Activated CD4-positive, alpha-beta T cell treated with anti-CD3 and anti-CD28 coated beads, Interleukin-2, Interleukin-4, amounts not matched to agents 100 ng/mL and 50 ng/mL, durations not matched to agents 16 hours and 8 hours (primary cell): ENCODE measurements around the gene REV3L.
"Not testable (repeated sequence)": the region's sequence is repeated elsewhere in the genome, so short reads cannot be mapped to it uniquely, and the experiment has no call there.

ENCODE experiments used
- DNase-seq: peaks from one replicate; pipeline ENCODE4 v3.0.0-alpha.2; 2020; ENCODE audit warnings: low spot score

Gene REV3L

DNA sequence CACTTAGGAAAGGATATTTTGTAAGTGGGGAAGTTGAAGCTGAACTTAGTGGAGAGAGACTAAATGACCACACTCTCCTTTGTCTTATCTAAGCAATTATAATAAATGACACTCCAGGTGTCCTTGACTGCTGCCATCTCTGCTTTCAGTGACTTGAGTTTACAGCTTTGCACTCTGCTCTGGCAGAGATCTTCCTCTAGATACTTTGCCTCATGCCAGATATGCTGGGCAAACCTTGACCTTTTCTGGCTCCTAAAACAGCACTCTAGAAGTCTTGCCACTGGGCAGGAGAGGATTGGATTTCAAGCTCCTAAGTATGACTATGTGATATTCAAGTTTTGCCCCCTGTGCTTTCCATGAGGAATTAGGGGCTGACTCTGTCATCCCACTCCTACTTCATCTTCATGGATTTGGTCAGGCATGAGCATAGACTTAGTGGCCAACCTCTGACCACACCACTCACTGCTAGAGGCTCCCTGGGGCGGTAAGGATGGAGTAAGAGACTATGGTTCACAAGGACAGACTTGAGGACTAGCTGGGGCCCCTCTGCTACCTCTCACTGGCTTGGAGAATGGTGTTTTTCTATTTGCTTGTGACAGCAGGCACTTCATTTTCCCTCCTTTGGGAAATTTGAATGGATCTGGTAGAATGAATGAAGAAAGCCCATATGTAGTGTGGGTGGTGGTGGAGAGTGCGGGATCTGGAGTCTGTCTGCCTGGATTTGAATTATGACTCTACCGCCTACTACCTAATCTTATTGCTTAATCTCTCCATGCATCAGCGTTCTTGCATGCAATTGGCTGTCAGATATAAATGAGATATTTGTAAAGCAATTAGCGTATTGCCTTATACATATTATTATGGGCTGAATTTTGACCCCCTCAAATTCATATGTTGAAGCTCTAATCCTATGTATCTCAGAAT, 191.4 kb downstream of the REV3L start:
- no peak for DNase-seq

DNA sequence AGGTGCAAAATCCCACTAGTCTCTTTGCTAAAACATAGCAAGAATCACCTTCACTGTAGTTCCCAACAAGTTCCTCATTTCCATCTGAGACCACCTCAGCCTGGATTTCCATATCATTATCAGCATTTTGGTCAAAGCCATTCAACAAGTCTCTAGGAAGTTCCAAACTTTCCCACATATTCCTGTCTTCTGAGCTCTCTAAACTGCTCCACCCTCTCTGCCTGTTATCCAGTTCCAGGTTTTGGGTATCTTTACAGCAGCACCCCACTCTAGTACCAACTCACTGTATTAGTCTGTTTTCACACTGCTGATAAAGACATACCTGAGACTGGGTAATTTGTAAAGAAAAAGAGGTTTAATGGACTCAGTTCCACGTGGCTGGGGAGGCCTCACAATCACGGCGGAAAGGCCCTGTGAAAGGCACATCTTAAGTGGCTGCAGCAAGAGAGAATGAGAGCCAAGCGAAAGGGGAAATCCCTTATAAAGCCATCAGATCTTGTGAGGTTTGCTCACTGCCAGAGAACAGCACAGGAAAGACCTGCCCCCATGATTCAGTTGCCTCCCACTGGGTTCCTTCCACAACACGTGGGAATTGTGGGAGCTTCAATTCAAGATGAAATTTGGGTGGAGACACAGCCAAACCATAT, 192.2 kb downstream of the REV3L start:
- peak; percentile 53 for DNase-seq

DNA sequence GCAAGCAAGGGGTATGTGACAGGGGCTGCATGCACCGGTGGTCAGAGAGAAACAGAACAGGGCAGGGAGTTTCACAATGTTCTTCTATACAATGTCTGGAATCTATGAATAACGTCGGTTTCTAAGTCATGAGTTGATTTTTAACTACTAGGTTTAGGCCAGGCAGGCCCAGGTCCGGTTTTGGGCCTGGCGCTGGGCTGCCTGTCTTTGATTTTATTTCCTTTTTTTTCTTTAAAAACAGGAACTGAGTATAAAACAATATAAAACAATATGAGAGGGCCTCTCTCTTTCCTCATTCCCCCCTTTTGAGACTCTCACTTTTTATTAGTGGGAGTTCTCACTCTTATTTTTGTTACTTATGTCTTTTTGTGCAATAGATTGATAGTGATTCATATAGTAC, 198.7 kb downstream of the REV3L start:
- DNase-seq, result not testable (repeated sequence)

DNA sequence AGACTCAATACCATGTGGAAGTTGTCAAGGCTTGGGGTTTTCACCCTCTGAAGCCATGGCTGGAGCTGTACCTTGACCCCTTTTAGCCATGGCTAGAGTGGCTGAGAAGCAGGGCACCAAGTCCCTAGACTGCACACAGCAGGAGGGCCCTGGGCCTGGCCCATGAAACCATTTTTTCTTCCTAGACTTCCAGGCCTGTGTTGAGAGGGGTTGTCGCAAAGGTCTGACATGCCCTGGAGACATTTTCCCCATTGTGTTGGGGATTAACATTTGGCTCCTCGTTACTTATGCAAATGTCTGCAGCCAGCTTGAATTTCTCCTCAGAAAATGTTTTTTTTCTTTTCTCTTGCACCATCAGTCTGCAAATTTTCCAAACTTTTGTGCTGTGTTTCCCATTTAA, 199.3 kb downstream of the REV3L start:
- no peak for DNase-seq

DNA sequence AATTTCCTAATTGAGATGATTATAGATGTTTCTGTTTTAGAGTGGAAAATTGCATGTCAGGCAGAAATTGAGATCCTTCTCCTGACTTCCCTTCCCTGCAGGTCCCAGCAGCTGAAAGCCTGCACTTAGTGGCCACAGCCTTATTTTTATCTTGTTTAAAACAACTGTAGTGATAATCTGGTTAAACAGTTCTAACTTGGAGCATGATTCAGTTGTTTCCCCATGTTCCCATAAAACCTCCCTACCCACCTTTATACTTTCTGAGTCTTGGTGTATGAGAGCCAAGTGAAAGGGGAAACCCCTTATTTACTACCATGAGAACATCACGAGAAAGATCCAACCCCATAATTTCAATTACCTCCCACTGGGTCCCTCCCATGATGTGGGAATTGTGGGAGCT, 200.5 kb downstream of the REV3L start:
- DNase-seq, result no peak

DNA sequence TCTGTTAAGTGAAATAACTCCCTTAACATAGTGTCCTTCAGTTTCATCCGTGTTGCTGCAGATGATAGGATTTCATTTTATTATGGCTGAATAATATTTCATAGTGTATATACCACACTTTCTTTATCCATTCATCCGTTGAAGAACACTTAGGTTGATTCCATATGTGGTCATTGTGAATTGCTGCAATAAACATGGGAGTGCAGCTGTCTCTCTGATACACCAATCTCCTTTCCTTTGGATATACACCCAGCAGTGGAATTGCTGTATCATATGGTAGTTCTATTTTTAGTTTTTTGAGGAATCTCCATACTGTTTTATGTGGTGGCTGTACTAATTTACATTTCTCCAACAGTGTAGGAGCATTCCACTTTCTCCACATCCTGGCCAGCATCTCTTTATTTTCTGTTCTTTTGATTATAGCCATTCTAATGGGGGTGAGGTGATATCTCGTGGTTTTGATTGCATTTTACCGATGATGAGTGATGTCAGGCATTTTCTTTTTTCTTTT, 202.5 kb downstream of the REV3L start:
- no peak for DNase-seq

DNA sequence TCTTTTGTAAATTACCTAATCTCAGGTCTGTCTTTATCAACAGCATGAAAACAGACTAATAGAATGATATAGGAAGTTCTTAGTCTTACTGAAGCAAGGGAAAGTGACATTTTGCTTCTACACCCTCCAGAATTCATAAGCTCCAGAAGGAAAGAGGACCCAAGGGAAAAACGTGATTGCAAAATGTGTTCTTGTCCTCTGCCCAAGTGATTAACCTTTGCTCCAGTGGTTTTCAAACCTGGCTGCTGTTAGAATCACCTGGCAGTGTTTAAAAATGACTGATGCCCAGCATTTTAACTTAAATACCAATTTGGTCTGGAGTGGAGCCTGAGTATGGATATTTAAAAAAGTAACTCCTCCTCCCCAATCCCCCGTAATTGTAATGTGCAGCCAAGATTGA, 204.3 kb downstream of the REV3L start:
- DNase-seq, result no peak

DNA sequence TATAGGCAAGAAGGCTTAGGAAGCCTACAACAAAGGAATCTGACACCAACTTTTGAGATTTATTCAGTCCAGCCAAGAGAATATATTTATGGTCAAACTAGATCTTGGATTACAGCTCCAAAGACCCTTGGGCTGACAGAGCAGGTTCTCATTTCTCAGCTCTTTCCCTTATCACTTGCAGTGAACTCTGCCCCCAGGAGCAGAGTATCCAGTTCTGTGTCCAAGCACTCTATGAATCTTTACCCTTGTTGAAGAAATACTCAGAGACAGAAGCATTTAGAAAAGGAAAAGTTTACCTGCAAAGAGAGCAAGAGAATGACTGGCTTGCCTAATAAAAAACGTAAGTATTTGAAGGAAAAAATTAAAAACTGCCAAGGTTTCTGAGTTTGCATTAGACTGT, 205.2 kb downstream of the REV3L start:
- DNase-seq, result no peak

DNA sequence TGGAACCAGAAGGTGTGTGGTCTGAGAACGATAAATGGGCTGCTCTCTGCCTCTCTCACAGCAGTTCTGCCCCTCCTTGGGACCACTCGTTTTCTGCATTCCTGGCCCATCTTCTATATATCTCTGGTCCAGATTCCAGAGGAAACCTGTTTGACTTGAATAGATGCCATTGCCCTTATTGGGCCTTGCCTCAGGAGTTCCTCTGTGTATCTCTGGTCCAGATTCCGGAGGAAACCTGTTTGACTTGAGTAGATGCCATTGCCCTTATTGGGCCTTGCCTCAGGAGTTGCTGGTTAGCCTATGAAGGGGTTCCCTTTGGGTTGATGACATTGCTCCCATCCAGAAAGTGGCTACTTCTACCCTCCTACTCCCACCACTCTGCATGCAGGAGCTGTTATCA, 206.3 kb downstream of the REV3L start:
- no peak for DNase-seq

DNA sequence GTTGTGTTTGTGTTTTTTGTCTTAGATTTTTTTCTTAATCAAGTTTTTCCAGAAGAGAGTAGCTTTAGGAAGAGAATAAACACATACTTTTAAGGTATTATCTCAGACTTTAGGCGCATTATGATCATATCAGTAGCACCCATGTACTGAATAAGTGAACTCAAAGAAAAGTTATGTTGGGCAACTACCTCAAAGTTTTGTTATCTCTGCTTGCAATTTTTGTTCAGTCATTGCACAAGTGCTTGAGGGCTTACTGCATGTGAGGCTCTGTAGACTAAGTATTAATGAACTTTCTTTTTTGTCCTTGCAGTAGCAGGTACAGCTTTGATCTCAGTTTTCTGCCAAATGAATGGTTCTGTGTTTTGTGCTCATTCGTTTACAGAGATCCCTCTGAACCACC, 206.7 kb downstream of the REV3L start:
- no peak for DNase-seq

DNA sequence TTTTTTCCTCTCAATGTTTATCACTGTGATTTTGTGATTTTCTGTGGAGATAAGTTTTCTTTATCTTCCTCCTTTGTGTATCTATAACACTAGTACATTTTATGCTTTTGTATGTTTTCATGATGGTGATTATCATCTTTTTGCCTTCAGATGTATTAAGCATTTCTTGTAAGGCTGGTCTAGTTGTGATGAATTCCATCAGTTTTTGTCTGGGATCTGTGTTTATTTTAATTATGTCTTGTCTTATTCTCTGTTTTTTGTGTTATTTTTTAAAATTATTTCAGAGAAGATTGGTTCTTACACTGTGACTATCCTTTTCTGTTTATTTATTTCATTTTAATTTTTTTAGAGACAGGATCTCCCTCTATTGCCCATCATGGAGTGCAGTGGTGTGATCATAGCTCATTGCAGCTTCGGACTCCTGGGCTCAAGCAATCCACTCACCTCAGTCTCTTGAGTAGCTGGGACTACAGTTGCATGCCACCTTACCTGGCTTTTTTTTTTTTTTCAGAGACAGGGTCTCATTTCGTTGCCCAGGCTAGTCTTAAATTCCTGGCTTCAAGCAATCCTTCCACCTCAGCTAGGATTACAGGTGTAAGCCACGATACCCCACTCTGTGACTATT, 208.3 kb downstream of the REV3L start:
- no peak for DNase-seq

DNA sequence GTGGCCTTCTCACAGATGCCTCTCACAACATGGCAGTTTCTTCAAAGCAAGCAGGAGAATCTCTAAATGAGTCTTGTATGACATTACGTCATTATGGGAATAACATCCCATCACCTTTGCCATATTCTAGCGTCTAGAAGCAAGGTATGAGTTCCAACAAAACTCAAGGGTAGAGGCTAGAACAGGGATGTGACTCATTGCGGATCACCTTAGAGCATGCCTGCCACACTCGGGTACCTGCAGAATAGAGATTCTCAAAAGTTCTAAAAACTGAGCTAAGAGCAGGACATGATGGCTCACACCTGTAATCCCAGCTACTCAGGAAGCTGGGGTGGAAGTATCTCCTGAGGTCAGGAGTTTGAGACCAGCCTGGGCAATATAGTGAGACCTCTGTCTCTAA, 212.9 kb downstream of the REV3L start:
- DNase-seq, result no peak

DNA sequence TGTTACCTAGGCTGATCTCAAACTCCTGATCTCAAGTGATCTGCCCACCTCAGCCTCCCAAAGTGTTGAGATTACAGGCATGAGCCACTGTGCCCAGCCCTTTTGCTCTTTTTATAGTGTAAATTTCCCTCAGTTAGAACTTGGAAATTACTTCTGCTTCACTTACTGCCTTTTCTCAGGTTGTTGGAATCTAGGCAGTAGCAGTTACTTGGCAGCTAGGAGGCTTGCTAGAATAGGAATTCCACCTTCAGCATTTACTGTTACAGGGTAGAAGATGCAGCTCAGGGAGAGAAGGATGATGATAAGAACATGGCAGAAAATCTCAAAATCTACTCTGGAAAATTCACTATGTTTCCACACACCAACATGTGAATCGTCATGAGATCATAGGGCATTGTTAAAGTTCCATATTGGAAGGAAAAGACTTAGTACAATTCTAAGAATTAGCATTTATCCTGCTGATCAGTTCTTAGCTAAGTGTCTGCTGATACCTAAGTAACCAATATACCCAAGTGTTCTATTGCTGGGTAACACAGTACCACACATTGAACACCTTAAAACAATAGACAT, 213.5 kb downstream of the REV3L start:
- no peak for DNase-seq

DNA sequence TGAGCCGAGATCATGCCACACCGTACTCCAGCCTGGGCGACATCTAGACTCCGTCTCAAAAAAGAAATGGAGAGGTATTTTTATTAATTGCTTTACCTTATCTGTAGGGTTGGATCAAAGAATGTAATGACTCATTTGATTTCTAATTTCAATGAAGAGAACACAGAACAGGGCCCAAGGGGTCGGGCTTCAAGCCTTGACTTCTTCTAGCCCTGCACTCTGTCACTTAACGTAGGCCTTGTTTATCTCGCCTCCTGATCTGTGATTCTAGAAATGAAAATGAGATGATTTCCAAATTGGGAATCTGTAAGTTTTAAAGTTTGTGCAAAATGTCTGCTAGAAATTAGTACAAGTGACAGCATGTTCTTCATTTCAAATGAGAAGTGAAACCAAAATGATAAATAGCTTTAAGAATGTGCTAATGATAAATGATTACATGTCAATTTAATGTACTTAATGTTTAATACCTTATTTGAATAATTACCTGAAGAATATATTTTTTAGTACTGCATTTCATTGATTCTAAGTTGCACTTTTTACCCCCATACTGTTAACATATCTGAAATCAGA, 215.2 kb downstream of the REV3L start:
- DNase-seq, result no peak

DNA sequence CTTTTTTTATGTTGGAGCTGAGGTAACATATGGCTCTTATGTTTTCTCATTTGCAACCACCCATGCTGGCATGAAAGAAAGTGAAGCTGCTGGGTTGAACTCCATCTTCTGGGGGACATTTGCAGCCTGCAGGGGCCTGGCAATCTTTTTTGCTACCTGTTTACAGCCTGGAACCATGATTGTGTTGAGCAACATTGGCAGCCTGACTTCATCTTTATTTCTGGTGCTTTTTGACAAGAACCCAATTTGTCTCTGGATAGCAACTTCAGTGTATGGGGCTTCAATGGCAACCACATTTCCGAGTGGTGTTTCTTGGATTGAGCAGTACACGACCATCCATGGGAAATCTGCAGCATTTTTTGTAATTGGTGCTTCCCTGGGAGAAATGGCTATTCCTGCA, 216.7 kb downstream of the REV3L start:
- DNase-seq, result no peak

DNA sequence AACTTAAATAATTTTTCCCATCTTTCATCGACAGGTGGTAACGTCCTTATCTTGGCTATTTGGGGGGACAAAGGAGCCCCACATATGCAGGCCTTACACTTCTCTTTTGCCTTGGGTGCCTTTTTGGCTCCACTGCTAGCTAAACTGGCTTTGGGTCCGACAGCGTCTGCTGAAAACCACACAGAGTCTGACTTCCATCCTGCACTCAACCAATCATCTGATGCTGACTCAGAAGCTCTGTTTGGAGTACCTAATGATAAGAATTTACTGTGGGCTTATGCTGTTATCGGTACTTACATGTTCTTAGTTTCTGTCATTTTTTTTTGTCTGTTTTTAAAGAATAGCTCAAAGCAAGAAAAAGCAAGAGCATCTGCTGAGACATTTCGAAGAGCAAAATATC, 217.2 kb downstream of the REV3L start:
- DNase-seq, result no peak

DNA sequence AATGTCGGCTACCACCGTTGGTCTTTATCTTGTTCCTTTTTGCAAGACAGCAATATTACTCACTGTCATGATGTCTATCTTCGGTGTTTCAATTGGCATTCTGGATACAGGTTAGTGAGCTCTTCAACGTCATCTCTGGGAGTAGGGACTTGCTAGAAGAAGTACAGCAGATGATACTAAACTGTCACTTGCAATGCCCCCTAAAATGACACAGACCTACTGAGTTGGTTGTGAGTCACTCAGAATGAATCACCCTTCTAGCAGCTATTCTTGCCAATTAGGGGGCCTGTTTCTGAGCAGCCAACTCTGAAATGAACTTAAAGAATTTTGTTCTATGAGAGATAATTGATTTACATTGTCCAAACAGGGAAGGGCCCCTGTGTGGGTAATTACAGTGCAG, 219.2 kb downstream of the REV3L start:
- DNase-seq, result peak; percentile 13

DNA sequence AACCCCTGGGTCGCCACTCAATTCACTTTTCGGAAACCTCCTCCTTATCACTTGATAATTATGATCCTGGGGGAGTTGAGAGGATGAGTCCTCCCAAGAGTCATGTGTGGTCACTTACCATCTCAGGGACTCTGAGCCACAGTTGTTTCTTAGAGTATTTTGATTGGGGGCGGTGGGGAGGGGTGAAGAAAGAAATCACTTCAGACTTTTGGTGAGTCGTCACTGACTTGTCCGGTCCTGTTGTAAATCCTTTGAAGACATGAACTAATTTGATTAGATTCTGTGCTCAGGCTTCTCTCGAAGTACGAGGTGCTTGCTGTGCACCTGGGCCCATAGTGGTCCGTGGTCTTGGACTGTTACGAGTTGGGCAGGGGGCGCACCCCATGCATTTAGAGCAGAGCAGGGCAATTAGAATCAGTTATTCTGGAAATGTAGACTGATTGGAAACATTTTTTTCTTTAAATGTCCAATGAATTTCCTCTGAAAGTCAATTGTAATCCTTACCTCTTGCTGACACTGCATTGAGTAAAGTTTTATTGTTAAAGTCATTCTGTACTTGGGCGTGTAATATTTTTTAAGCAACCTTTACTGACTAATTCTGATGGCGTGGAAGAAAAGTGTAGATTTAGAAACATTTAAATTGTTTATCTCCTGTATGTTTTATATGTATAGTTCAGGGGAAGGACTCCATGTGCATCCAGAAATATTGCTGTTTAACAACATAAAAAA, 222.3 kb downstream of the REV3L start:
- no peak for DNase-seq

DNA sequence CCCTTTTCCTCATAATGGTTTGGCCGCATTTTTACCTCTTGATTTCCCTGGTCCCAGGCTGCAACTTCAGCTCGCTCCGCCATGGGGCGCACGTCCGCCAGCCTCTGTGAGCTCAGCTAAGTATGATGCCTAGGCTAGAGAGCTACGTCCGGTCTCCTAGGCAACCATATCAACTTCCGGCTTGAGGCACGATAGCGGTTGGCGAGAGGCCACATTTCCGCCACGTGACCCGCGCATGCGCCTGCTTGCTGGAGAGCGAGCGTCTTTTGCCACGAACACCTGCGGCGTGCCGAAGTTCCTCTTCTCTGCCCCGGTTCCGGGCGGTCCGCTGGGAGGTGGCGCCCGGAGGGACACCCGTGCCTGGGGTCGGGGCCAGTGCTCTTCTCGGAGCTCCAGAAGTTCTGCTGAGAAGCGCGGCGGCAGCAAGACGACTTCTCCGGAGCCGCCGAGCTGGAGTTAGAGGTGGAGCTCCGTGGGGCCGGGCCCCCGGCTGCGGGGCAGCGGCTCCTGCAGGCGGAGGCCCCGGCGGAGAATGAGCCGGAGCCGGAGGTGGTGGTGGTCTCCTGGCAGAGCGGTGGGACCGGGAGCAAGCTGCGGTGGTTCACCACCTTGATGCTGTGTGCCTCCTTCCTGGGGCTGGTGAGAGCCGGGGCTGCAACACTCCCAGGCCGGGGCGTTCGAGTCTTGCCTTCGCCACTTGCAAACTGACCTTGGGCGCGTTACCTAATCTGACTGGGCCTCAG, 223.8 kb downstream of the REV3L start:
- peak; percentile 99 for DNase-seq

DNA sequence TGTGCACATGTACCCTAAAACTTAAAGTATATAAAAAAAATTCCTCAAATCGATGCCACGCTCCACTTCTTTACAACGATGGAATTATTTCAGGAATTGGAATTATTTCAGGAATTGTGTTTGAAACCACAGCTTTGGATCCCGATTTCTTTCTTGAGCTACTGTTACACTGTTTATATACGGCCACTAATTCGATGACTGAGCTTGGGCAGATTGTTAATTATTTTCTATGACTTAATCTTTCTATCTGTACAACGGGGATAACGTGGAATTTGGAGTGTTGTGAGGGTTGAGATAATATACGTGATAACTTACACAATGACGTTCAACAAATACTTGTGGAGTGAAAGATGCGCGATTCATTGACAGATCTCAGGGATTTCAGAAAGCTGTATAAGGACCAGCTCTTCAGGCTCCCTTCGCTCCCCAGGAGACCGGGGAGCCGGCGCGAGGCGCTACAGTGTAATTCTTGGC, 224.4 kb downstream of the REV3L start:
- no peak for DNase-seq

DNA sequence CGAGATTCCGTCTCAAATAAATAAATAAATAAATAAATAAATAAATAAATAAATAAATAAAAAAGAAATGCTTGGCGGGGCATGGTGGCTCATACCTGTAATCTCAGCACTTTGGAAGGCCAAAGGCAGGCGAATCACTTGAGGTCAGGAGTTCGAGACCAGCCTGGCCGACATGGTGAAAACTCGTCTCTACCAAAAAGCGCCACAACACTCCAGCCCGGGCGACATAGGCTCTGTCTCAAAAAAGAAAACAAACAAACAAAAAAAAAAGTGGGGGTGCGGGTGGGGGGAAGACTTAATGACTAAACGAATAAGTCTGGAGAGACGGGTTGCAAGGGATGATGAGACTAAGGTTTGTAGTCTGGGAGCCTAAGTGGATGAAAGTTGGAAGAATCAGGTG, 225.0 kb downstream of the REV3L start:
- DNase-seq, result no peak
